Neural cell (in vitro differentiated cells): ENCODE data around the gene IL3.

Source experiments
- EP300 ChIP-seq: fragments of 450-650 bp; conservative IDR thresholded peaks from 2 replicates; pipeline ENCODE4 v1.6.1; 2014; ENCODE audit warnings: antibody characterized with exemption, mild to moderate bottlenecking, moderate library complexity; ENCODE audit not compliant: poor library complexity, severe bottlenecking
- EZH2 ChIP-seq: fragments of 200-600, 300-800 bp; shearing (Covaris generic), sonication (generic); IDR thresholded peaks from 2 replicates; pipeline ENCODE4 v1.6.1; 2014; ENCODE audit warnings: antibody characterized with exemption, low read length, borderline replicate concordance, mild to moderate bottlenecking; ENCODE audit not compliant: insufficient read depth, poor library complexity, severe bottlenecking
- POLR2AphosphoS5 ChIP-seq: IDR thresholded peaks from 2 replicates; pipeline ENCODE4 v1.6.1; 2012
- TAF1 ChIP-seq: IDR thresholded peaks from 2 replicates; pipeline ENCODE4 v1.6.1; 2012; ENCODE audit warnings: low read depth
- TF ChIP-seq, protein P1 (sequence below): fragments of 450-650 bp; IDR thresholded peaks from 2 replicates; pipeline ENCODE4 v1.5.1; 2014; ENCODE audit warnings: antibody characterized with exemption, mild to moderate bottlenecking, moderate library complexity; ENCODE audit not compliant: poor library complexity, severe bottlenecking
- TF ChIP-seq, protein P2 (sequence below): IDR thresholded peaks from 2 replicates; pipeline ENCODE4 v1.6.1; 2012; ENCODE audit warnings: borderline replicate concordance

DNA sequence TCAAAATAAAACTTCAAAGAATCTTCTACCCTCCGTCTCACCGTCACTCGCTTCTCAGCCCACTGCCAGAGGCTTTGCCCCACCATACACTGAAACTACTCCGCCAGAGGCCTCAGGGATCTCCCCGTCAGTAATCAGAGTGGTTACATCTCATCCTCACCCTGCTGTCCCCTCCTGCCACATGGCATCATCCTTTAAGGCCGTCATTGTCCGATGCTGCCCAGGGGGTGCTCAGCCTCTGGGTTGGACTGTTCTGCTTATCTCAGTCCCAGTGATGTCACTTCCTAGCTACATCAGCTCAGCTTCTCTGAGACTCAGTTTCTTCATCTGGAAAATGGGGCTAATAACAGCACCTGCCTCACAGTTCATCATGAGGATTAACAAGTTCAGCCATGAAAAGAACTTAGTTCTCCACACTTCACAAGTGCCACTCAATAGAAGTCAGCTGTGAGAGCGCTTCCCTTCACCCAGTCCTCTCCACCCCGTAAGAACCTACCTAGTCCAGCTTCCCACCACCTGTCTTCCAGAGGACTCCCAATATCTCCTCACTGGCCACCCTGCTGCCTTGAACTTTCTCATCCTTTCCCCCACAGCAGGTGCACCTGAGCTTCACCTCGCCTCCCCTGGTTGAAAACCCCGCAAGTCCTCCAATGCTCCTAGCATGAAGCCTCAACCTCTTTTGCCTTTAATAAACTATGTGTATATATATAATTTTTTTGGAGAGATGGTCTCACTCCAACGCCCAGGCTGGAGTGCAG is 2.8 kb upstream of the IL3 start:
- TF ChIP-seq EZH2 (no peak), POLR2AphosphoS5 (no peak), EP300 (no peak), TAF1 (no peak)
- TF ChIP-seq, protein P1, sequence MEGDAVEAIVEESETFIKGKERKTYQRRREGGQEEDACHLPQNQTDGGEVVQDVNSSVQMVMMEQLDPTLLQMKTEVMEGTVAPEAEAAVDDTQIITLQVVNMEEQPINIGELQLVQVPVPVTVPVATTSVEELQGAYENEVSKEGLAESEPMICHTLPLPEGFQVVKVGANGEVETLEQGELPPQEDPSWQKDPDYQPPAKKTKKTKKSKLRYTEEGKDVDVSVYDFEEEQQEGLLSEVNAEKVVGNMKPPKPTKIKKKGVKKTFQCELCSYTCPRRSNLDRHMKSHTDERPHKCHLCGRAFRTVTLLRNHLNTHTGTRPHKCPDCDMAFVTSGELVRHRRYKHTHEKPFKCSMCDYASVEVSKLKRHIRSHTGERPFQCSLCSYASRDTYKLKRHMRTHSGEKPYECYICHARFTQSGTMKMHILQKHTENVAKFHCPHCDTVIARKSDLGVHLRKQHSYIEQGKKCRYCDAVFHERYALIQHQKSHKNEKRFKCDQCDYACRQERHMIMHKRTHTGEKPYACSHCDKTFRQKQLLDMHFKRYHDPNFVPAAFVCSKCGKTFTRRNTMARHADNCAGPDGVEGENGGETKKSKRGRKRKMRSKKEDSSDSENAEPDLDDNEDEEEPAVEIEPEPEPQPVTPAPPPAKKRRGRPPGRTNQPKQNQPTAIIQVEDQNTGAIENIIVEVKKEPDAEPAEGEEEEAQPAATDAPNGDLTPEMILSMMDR = no peak
- TF ChIP-seq, protein P2, sequence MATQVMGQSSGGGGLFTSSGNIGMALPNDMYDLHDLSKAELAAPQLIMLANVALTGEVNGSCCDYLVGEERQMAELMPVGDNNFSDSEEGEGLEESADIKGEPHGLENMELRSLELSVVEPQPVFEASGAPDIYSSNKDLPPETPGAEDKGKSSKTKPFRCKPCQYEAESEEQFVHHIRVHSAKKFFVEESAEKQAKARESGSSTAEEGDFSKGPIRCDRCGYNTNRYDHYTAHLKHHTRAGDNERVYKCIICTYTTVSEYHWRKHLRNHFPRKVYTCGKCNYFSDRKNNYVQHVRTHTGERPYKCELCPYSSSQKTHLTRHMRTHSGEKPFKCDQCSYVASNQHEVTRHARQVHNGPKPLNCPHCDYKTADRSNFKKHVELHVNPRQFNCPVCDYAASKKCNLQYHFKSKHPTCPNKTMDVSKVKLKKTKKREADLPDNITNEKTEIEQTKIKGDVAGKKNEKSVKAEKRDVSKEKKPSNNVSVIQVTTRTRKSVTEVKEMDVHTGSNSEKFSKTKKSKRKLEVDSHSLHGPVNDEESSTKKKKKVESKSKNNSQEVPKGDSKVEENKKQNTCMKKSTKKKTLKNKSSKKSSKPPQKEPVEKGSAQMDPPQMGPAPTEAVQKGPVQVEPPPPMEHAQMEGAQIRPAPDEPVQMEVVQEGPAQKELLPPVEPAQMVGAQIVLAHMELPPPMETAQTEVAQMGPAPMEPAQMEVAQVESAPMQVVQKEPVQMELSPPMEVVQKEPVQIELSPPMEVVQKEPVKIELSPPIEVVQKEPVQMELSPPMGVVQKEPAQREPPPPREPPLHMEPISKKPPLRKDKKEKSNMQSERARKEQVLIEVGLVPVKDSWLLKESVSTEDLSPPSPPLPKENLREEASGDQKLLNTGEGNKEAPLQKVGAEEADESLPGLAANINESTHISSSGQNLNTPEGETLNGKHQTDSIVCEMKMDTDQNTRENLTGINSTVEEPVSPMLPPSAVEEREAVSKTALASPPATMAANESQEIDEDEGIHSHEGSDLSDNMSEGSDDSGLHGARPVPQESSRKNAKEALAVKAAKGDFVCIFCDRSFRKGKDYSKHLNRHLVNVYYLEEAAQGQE = no peak
